SK-MEL-5 (cell line): Measurements from ENCODE around the gene RASD2. TPM values are rescaled to one million over a fixed set of nuclear protein-coding genes. Genes with fewer than 3 reads are reported as not detected.

Experiments used
- DNase-seq: peaks from one replicate; pipeline ENCODE4 v3.0.0-alpha.2; 2016; ENCODE audit warnings: low read depth, low spot score
- in situ Hi-C: cut with HindIII; loops from 2 replicates; pipeline ENCODE4 v1.10.0; 2016; ENCODE audit warnings: low sequenced_read_pairs, high pct_unique_total_duplicates, low pct_unique_long_range_greater_than_20kb
- total RNA-seq: library from RNA; depleted of rRNA; stranded (reverse); fragments of >200 nt; shearing (Covaris generic); gene quantifications from 2 replicates; pipeline ENCODE4 v1.2.3, GENCODE V29; 2014

Gene RASD2
- total RNA-seq, 1 experiment from 2014 or later = 0.37 TPM

- peak; percentile 67 for DNase-seq
- in situ Hi-C loops = no loop called here
These were observed 11.7 kb downstream of the RASD2 start for GRCh38 chr22:35552196-35552842.

- no peak for DNase-seq
- in situ Hi-C loops = no loop called here
These were observed 12.2 kb downstream of the RASD2 start for GRCh38 chr22:35552846-35553245.

- DNase-seq = no peak
- in situ Hi-C loops = no loop called here
These were observed 12.7 kb downstream of the RASD2 start for GRCh38 chr22:35553341-35553740.

- in situ Hi-C loops = no loop called here
- DNase-seq = no peak
These were observed 13.7 kb downstream of the RASD2 start for GRCh38 chr22:35554297-35554845.

GRCh38 chr22:35555483-35555890 lies 14.9 kb downstream of the RASD2 start:
- in situ Hi-C loops = no loop called here
- no peak for DNase-seq

- in situ Hi-C loops = no loop called here
These were observed 15.4 kb downstream of the RASD2 start for GRCh38 chr22:35555946-35556547.

GRCh38 chr22:35556666-35557065 lies 16.0 kb downstream of the RASD2 start:
- DNase-seq = no peak
- in situ Hi-C loops = no loop called here

More at GRCh38 chr22:35555946-35556547, 15.4 kb downstream of the RASD2 start:
- DNase-seq = no peak

GRCh38 chr22:35558031-35558430 lies 17.4 kb downstream of the RASD2 start:
- in situ Hi-C loops = no loop called here
- no peak for DNase-seq

- in situ Hi-C loops = no loop called here
- no peak for DNase-seq
These were observed 18.1 kb downstream of the RASD2 start for GRCh38 chr22:35558719-35559118.

GRCh38 chr22:35559354-35560005 lies 18.8 kb downstream of the RASD2 start:
- no peak for DNase-seq
- in situ Hi-C loops = no loop called here

- no peak for DNase-seq
- in situ Hi-C loops = no loop called here
These were observed 19.7 kb downstream of the RASD2 start for GRCh38 chr22:35560366-35560765.

GRCh38 chr22:35560824-35561223 lies 20.2 kb downstream of the RASD2 start:
- no peak for DNase-seq
- in situ Hi-C loops = no loop called here

- in situ Hi-C loops = no loop called here
- peak; percentile 50 for DNase-seq
These were observed 21.3 kb downstream of the RASD2 start for GRCh38 chr22:35561796-35562526.

- DNase-seq = no peak
These were observed 22.6 kb downstream of the RASD2 start for GRCh38 chr22:35563211-35563610.

GRCh38 chr22:35564975-35565867 lies 24.6 kb downstream of the RASD2 start:
- in situ Hi-C loops = no loop called here
- DNase-seq = no peak

More at GRCh38 chr22:35563211-35563610, 22.6 kb downstream of the RASD2 start:
- in situ Hi-C loops = no loop called here

- no peak for DNase-seq
- in situ Hi-C loops = no loop called here
These were observed 26.9 kb downstream of the RASD2 start for GRCh38 chr22:35567351-35568141.
